ENCODE data around the gene TUBA4B.

GRCh38 chr2:219247678-219248642 is 5.1 kb upstream of the TUBA4B start:
- no peak for TF ChIP-seq CREB1 (IDR thresholded peaks at IDR 0.05; ENCODE audit: low read depth)
- TF ChIP-seq CEBPB (IDR thresholded peaks at IDR 0.05) = no peak
- no peak for TF ChIP-seq EP300 (IDR thresholded peaks at IDR 0.05; ENCODE audit: borderline replicate concordance)
- TF ChIP-seq REST (IDR thresholded peaks at IDR 0.05; ENCODE audit: low read depth) = no peak
- TF ChIP-seq FOXM1 (IDR thresholded peaks at IDR 0.05; ENCODE audit: borderline replicate concordance, low read depth) = no peak
- TF ChIP-seq EGR1 (IDR thresholded peaks at IDR 0.05) = no peak
- TF ChIP-seq TAF1 (IDR thresholded peaks at IDR 0.05; ENCODE audit: low read depth) = no peak
- TF ChIP-seq RAD21 (IDR thresholded peaks at IDR 0.05; ENCODE audit: low read depth) = no peak
- no peak for TF ChIP-seq TCF12 (IDR thresholded peaks at IDR 0.05; ENCODE audit: low read depth)
- TF ChIP-seq YY1 (IDR thresholded peaks at IDR 0.05; ENCODE audit: low read depth) = no peak
- TF ChIP-seq USF1 (IDR thresholded peaks at IDR 0.05) = no peak

All from Ishikawa (cell line).